Uterus (tissue), 2 donors: ENCODE results near the gene ZNF628.

Experiments used
- CTCF ChIP-seq, 4 experiments: fragments of 200-600 bp in 2 of 4; fragments of 450-650 bp in 2 of 4; sonication (generic) in 2 of 4; IDR thresholded peaks; one replicate each; pipeline ENCODE4 v1.5.1; 2016 to 2019; ENCODE audit warnings: antibody characterized with exemption in 4 of 4, mild to moderate bottlenecking in 2 of 4, moderate library complexity in 1 of 4
- POLR2A ChIP-seq, 2 donors: fragments of 450-650 bp; IDR thresholded peaks; one replicate each; pipeline ENCODE4 v1.6.1; 2016; ENCODE audit warnings: antibody characterized with exemption in 2 of 2, mild to moderate bottlenecking in 1 of 2, moderate library complexity in 1 of 2

GRCh38 chr19:55456347-55456746 lies 20.1 kb upstream of the ZNF628 start:
- TF ChIP-seq CTCF (IDR thresholded peaks at IDR 0.05) (no peak), POLR2A (IDR thresholded peaks at IDR 0.05) (no peak)
